HG03039 (cell line): Measurements from ENCODE around the gene GRPEL2.

Experiments
- ATAC-seq: cut with Tn5 transposase; IDR thresholded peaks from one replicate; pipeline ENCODE4 v1.9.1; 2021; ENCODE audit warnings: mild to moderate bottlenecking, moderate library complexity; ENCODE audit not compliant: unreplicated experiment

Gene GRPEL2

GRCh38 chr5:149317281-149318048 is 27.8 kb upstream of the GRPEL2 start:
- no peak for ATAC-seq

GRCh38 chr5:149319174-149319573 is 26.1 kb upstream of the GRPEL2 start:
- no peak for ATAC-seq

GRCh38 chr5:149320791-149321330 is 24.4 kb upstream of the GRPEL2 start:
- ATAC-seq = no peak

GRCh38 chr5:149322518-149322917 is 22.8 kb upstream of the GRPEL2 start:
- ATAC-seq = no peak

- no peak for ATAC-seq
These were observed 22.1 kb upstream of the GRPEL2 start for GRCh38 chr5:149323210-149323609.

- ATAC-seq = no peak
These were observed 21.6 kb upstream of the GRPEL2 start for GRCh38 chr5:149323621-149324205.

GRCh38 chr5:149324641-149325040 is 20.7 kb upstream of the GRPEL2 start:
- ATAC-seq = no peak

GRCh38 chr5:149325166-149325735 is 20.0 kb upstream of the GRPEL2 start:
- ATAC-seq = no peak

GRCh38 chr5:149325894-149326293 is 19.4 kb upstream of the GRPEL2 start:
- ATAC-seq = no peak

- ATAC-seq = no peak
These were observed 18.7 kb upstream of the GRPEL2 start for GRCh38 chr5:149326611-149327010.

GRCh38 chr5:149328177-149328576 is 17.1 kb upstream of the GRPEL2 start:
- no peak for ATAC-seq

GRCh38 chr5:149333711-149334443 is 11.4 kb upstream of the GRPEL2 start:
- no peak for ATAC-seq

- no peak for ATAC-seq
These were observed 7.6 kb upstream of the GRPEL2 start for GRCh38 chr5:149337736-149338135.

GRCh38 chr5:149338364-149338763 is 6.9 kb upstream of the GRPEL2 start:
- ATAC-seq = no peak

GRCh38 chr5:149340920-149341319 is 4.4 kb upstream of the GRPEL2 start:
- no peak for ATAC-seq

- ATAC-seq = no peak
These were observed 3.4 kb upstream of the GRPEL2 start for GRCh38 chr5:149341876-149342275.

- ATAC-seq = no peak
These were observed 1.1 kb upstream of the GRPEL2 start for GRCh38 chr5:149344151-149344550.

GRCh38 chr5:149345892-149346222 is 558 bp downstream of the GRPEL2 start:
- no peak for ATAC-seq

- ATAC-seq = no peak
These were observed 3.2 kb downstream of the GRPEL2 start for GRCh38 chr5:149348518-149348917.

GRCh38 chr5:149349382-149349781 is 4.1 kb downstream of the GRPEL2 start:
- ATAC-seq = no peak

GRCh38 chr5:149352169-149352568 is 6.9 kb downstream of the GRPEL2 start:
- no peak for ATAC-seq
